Keratinocyte (primary cell): Measurements from ENCODE around the gene GRIK4. TPM values are rescaled to one million over a fixed set of nuclear protein-coding genes. Genes with fewer than 3 reads are reported as not detected.

Experiments used
- DNase-seq: peaks from one replicate; pipeline ENCODE4 v3.0.0-alpha.2; 2011; ENCODE audit warnings: low read depth, missing footprints, low spot score
- FAIRE-seq: peaks from 2 replicates; lab custom pipeline; 2011; peaks lifted over from hg19 to GRCh38; lab: Jason Lieb, UNC
- H2AFZ ChIP-seq: 2 replicates; pipeline ENCODE4 v1.6.0; 2012; ENCODE audit warnings: low read length, control low read depth, inconsistent platforms; ENCODE audit not compliant: control insufficient read depth
- H3K27ac ChIP-seq: 2 replicates; pipeline ENCODE4 v1.5.1; 2011; ENCODE audit warnings: low read length; ENCODE audit not compliant: control insufficient read depth, insufficient read depth
- H3K27me3 ChIP-seq: 3 replicates; pipeline ENCODE4 v1.6.0; 2011; ENCODE audit warnings: low read length; ENCODE audit not compliant: control insufficient read depth, insufficient read depth; ENCODE audit errors: extremely low read depth
- H3K36me3 ChIP-seq, 2 experiments: 2 replicates in 1 of 2; 3 replicates in 1 of 2; pipeline ENCODE4 v1.5.1; 2011; ENCODE audit warnings: low read length in 2 of 2, mild to moderate bottlenecking in 1 of 2; ENCODE audit not compliant: control insufficient read depth in 2 of 2, insufficient read depth in 2 of 2; ENCODE audit errors: extremely low read depth in 1 of 2
- H3K4me1 ChIP-seq: 3 replicates; pipeline ENCODE4 v1.5.1; 2011; ENCODE audit warnings: low read length; ENCODE audit not compliant: control insufficient read depth, insufficient read depth; ENCODE audit errors: extremely low read depth
- H3K4me2 ChIP-seq: 3 replicates; pipeline ENCODE4 v1.6.0; 2011; ENCODE audit warnings: low read depth, low read length; ENCODE audit not compliant: control insufficient read depth, insufficient read depth; ENCODE audit errors: extremely low read depth
- H3K4me3 ChIP-seq, 3 experiments: fragments of 200-600 bp in 1 of 3; sonication (generic) in 1 of 3; 2 replicates in 2 of 3; 3 replicates in 1 of 3; pipeline ENCODE4 v1.5.1; 2011 to 2016; ENCODE audit warnings: low read length in 3 of 3, mild to moderate bottlenecking in 3 of 3, control low read depth in 2 of 3, inconsistent platforms in 1 of 3, low read depth in 1 of 3, mixed read lengths in 1 of 3, mixed run types in 1 of 3, moderate library complexity in 1 of 3; ENCODE audit not compliant: control insufficient read depth in 2 of 3, insufficient read depth in 2 of 3; ENCODE audit errors: extremely low read depth in 1 of 3
- H3K79me2 ChIP-seq: 2 replicates; pipeline ENCODE4 v1.6.0; 2012; ENCODE audit warnings: low read length; ENCODE audit not compliant: control insufficient read depth, insufficient read depth
- H3K9ac ChIP-seq: 3 replicates; pipeline ENCODE4 v1.6.0; 2011; ENCODE audit warnings: low read length; ENCODE audit not compliant: control insufficient read depth, insufficient read depth; ENCODE audit errors: extremely low read depth
- H3K9me1 ChIP-seq: 3 replicates; pipeline ENCODE4 v1.6.0; 2011; ENCODE audit warnings: low read length; ENCODE audit not compliant: control insufficient read depth, insufficient read depth; ENCODE audit errors: extremely low read depth
- H3K9me3 ChIP-seq: 2 replicates; pipeline ENCODE4 v1.5.1; 2012; ENCODE audit warnings: low read depth, low read length; ENCODE audit not compliant: control insufficient read depth
- H4K20me1 ChIP-seq: 3 replicates; pipeline ENCODE4 v1.6.0; 2011; ENCODE audit warnings: low read length; ENCODE audit not compliant: control insufficient read depth, insufficient read depth; ENCODE audit errors: extremely low read depth
- CTCF ChIP-seq, 3 experiments: IDR thresholded peaks in 1 of 3; conservative IDR thresholded peaks in 1 of 3; optimal IDR thresholded peaks in 1 of 3; 2 replicates in 2 of 3; 3 replicates in 1 of 3; pipeline versions ENCODE3 to v1.5.1; 2011; ENCODE audit warnings: low read length in 3 of 3, mild to moderate bottlenecking in 3 of 3, moderate library complexity in 2 of 3, control low read depth in 1 of 3, inconsistent platforms in 1 of 3; ENCODE audit not compliant: insufficient read depth in 2 of 3; ENCODE audit errors: extremely low read depth in 1 of 3
- EZH2 ChIP-seq: IDR thresholded peaks from one replicate; pipeline ENCODE4 v1.6.1; 2012; ENCODE audit warnings: inconsistent platforms, mild to moderate bottlenecking, low read length, moderate library complexity
- dilution Hi-C: fragments of 300-500 bp; cut with MboI; formaldehyde crosslinking; loops from one replicate; pipeline ENCODE4 v1.7.0; 2020; ENCODE audit warnings: low sequenced_read_pairs; ENCODE audit not compliant: extremely low pct_ligation_motif_present
- polyA plus RNA-seq, 5 experiments: library from polyadenylated mRNA; depleted of rRNA in 3 of 5; stranded (reverse) in 3 of 5; stranded (forward) in 1 of 5; unstranded in 1 of 5; fragments of >200 nt; gene quantifications; 1 replicate in 1 of 5; 2 replicates in 3 of 5; 3 replicates in 1 of 5; pipeline versions ENCODE4 v1.2.1 to v1.2.3, GENCODE V29; 2011 to 2012; ENCODE audit warnings: missing spikeins in 2 of 5, low read depth in 1 of 5, low replicate concordance in 1 of 5

GRIK4 gene
- polyA plus RNA-seq, 1 donor (not counting 4 experiments of a cell fraction or from before 2014, with no cell fraction given), result not detected

- H3K27me3 ChIP-seq, result peaks cover 18% of the 10 kb centered on the region
- H2AFZ ChIP-seq, result no peak overlapping the region
- H3K4me2 ChIP-seq, result no peak overlapping the region
- H4K20me1 ChIP-seq, result no peaks in the 10 kb centered on the region
- dilution Hi-C loops, result no loop called here
- no peaks in the 10 kb centered on the region for H3K36me3 ChIP-seq
- no peak overlapping the region for H3K27ac ChIP-seq
- no peak for TF ChIP-seq EZH2
- TF ChIP-seq CTCF (optimal IDR thresholded peaks at IDR 0.05 in 1 of 3, IDR thresholded peaks at IDR 0.05 in 1 of 3, conservative IDR thresholded peaks at IDR 0.05 in 1 of 3; ENCODE audit: extremely low read depth in 1 of 3, insufficient read depth in 2 of 3, low read length in 3 of 3), result no peak
- FAIRE-seq (no peak), DNase-seq (no peak)
- H3K79me2 ChIP-seq, result no peaks in the 10 kb centered on the region
- H3K4me1 ChIP-seq, result no peaks in the 10 kb centered on the region
- no peak overlapping the region for H3K4me3 ChIP-seq
- no peaks in the 10 kb centered on the region for H3K9me1 ChIP-seq
- no peaks in the 10 kb centered on the region for H3K9me3 ChIP-seq
- no peak overlapping the region for H3K9ac ChIP-seq
These were observed 146.5 kb downstream of the GRIK4 start for GRCh38 chr11:120658071-120658423.

GRCh38 chr11:120659076-120659475, 147.5 kb downstream of the GRIK4 start:
- Histone ChIP-seq H4K20me1 (no peaks in the 10 kb centered on the region), H3K4me3 (no peak overlapping the region), H3K9ac (no peak overlapping the region), H3K79me2 (no peaks in the 10 kb centered on the region), H3K9me1 (no peaks in the 10 kb centered on the region), H2AFZ (no peak overlapping the region), H3K4me2 (no peak overlapping the region), H3K36me3 (no peaks in the 10 kb centered on the region), H3K27me3 (peaks cover 18% of the 10 kb centered on the region), H3K9me3 (no peaks in the 10 kb centered on the region), H3K27ac (no peak overlapping the region), H3K4me1 (no peaks in the 10 kb centered on the region)
- TF ChIP-seq CTCF (optimal IDR thresholded peaks at IDR 0.05 in 1 of 3, IDR thresholded peaks at IDR 0.05 in 1 of 3, conservative IDR thresholded peaks at IDR 0.05 in 1 of 3; ENCODE audit: extremely low read depth in 1 of 3, insufficient read depth in 2 of 3, low read length in 3 of 3) (no peak), EZH2 (no peak)
- dilution Hi-C loops, result no loop called here
- FAIRE-seq, result no peak
- no peak for DNase-seq
